Activated CD8-positive, alpha-beta memory T cell treated with anti-CD3 and anti-CD28 coated beads, Interleukin-2, amount 50 U/mL, for 48 hours (primary cell): ENCODE results near the gene NELFCD.

Experiments
- DNase-seq: peaks from one replicate; pipeline ENCODE4 v3.0.0-alpha.2; 2020

Gene NELFCD

GRCh38 chr20:58995461-58996225, 14.6 kb downstream of the NELFCD start:
- no peak for DNase-seq

- DNase-seq, result no peak
Measured at GRCh38 chr20:58996226-58996611, 15.2 kb downstream of the NELFCD start.

- no peak for DNase-seq
Measured at GRCh38 chr20:58997141-58997770, 16.2 kb downstream of the NELFCD start.

GRCh38 chr20:58998656-58999055, 17.6 kb downstream of the NELFCD start:
- DNase-seq, result no peak

GRCh38 chr20:59000326-59000725, 19.3 kb downstream of the NELFCD start:
- DNase-seq, result no peak

- DNase-seq, result no peak
Measured at GRCh38 chr20:59001068-59001448, 20.0 kb downstream of the NELFCD start.

GRCh38 chr20:59001449-59002171, 20.6 kb downstream of the NELFCD start:
- DNase-seq, result no peak

GRCh38 chr20:59002388-59002787, 21.3 kb downstream of the NELFCD start:
- no peak for DNase-seq

GRCh38 chr20:59002874-59003399, 21.9 kb downstream of the NELFCD start:
- no peak for DNase-seq

GRCh38 chr20:59003836-59004492, 22.9 kb downstream of the NELFCD start:
- DNase-seq, result no peak

- no peak for DNase-seq
Measured at GRCh38 chr20:59004493-59004762, 23.4 kb downstream of the NELFCD start.

- no peak for DNase-seq
Measured at GRCh38 chr20:59004763-59005522, 23.9 kb downstream of the NELFCD start.

- DNase-seq, result peak; percentile 42
Measured at GRCh38 chr20:59005523-59006166, 24.6 kb downstream of the NELFCD start.

- peak; percentile 66 for DNase-seq
Measured at GRCh38 chr20:59006167-59006863, 25.3 kb downstream of the NELFCD start.

- DNase-seq, result peak; percentile 75
Measured at GRCh38 chr20:59006864-59007664, 26.0 kb downstream of the NELFCD start, which contains the start of gene CTSZ. CTSZ (minus strand) TSS chr20:59007254; CDS start chr20:59007128, 126 bp downstream.

GRCh38 chr20:59007665-59008511, 26.8 kb downstream of the NELFCD start:
- peak; percentile 61 for DNase-seq

- DNase-seq, result peak; percentile 40
Measured at GRCh38 chr20:59008715-59009336, 27.8 kb downstream of the NELFCD start.

- DNase-seq, result peak; percentile 47
Measured at GRCh38 chr20:59010321-59010994, 29.4 kb downstream of the NELFCD start.
